ENCODE measurements around the gene PRKAG3.

Gene PRKAG3

DNA sequence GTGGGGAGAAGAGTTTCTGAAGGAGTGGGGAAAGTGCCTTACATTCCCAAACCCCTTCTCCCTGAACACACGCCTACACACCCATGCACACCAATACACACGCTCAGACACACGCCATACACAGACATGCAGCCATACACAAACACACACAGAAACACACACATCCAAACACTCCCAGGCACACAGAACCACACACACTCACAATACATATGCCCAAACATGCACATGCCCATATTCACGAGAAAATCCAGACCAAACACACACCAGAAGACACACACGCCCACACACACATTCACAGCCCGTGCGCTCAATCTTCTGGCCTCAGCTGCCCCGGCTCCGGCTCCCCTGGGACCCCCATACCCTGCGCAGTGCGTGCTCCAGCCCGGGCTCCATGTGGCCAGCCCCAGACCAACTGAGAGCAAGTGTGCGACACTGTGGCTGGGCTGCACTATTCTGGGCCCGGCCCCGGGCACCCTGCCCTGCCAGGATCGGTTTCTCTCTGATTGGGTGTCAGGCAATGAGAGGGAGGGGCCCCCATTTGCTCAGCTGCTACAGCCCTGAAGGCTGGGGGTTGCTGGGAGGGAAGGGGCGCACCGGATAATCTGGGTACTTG lies at the start of gene PRKAG3:
PRKAG3 (minus strand) TSS at position 426 of the 613 bp plus-strand sequence.
- DNase-seq = no peak

DNA sequence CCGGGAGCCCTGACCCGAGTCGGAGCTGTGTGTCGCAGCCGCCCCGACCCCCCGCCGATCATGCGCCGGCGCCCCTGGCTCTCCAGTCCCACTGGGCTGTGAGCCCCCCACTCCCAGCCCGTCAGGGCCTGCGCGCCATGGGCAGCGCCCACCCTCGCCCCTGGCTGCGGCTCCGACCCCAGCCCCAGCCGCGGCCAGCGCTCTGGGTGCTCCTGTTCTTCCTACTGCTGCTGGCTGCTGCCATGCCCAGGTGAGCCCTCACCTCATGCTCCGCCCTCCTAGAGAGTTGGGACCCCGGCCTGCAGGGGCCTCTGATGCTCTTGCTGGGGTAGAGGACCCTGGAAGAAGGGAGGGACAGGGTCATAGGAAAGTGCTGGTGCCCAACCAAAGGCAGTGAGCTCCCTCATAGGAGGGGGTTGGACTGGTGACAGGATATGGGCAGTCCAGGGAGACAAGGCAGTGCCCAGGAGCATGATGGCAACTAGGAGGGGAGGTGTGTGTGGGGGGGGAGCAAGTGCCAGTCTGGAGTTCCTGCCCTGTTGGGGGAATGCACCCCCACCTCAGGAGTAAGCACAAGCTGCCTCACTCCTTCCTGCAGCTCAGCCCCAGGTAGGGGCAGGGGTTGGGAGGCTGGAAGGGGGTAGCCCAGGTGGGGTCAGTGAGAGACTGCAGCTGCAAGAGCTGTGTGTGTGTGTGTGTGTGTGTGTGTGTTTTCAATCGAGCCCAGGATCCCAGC lies 49.4 kb upstream of the PRKAG3 start:
- DNase-seq = no peak

DNA sequence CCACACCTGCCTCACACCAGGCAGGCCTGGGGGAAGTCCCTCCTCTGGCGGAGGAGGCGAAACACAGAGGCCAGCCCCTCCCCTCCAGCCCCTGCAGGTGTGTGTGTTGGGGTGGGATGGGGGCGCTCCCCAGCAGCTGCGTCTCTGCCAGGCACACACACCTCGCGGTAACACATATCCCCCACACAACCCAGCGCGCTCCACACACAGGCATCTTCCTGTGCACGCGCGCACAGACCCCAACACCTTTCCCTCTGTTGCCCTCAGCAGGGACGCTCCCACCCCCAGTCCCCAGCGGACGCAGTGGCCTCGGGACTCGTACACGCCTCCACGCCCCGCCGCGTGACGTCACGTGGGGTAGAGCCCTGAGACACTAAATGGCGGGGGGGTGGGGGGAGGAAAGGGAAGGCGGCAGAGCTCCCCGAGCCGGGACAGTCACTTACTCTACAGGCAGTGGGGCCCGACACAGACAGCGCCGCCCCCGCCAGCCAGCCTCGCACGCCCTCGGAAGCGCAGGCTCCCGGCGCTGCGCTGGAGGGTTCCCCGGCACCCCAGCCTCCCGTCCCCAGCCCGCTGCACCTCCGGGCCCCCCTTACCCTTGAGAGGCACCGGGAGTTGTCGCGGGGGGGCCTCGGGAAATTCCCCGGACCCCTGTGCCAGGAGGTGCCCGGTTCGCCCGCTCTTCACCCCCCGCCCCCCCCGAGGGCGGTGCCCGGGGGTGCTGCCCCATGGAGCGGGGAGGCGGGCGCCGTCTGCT lies 48.7 kb upstream of the PRKAG3 start, which contains the start of gene WNT10A:
WNT10A (plus strand) TSS at position 751 of the 757 bp plus-strand sequence. CDS start 144 bp downstream, outside the sequence.
- no peak for DNase-seq

DNA sequence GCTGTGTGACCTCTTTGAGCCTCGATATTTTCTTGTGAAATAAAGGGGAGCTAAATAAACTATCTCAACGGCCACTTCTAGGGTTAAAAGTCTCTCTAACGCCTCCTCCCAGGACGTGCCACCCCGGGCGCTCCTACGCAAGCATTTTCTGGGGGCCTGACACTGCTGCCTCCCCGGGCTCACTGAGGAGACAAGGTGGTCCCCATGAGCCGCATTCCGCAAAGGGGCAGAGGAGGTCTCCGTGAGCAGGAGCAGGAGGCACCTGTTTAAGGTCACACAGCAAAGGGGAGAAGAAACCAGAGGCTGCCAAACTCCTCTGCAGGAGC lies 48.1 kb upstream of the PRKAG3 start:
- no peak for DNase-seq

DNA sequence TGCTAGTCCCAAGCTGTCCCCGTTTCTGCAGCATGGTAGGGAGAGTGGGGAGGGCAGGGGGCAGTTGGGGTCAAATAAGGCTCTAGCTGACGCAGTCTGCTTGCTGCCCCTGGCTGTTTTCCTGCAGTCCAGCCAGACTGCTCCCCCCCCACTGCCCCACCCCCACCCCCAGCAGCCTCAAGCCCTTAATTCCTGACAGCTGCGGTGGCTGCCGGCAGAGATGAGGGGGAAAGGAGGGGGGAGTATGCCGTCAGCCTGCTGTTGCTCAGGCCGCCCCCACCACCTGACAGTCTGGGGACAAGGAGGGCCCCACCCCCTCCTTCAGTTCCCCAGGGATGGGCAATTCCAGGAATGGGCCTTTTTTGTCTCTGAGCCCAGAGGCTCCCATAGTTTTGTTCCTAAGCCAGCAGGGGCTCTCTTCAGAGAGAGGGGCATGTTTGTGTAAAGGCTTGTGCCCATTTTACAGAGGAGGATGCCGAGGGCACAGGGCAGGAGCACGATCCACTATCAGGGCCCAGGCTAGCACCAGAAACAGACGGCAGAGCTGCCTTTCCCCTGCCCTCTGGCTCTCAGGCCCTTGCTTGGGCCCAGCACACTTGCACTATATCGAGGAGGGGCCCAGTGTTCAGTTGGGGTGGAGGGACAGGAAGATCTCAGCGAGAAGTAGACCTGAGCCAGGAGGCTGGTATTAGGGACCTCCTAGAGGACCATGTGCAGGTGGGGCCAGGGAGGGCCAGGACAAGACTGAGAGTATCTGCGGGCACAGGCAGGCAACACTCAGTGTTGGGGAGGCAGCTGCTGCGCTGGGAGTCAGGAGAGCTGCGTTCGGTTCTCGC lies 47.5 kb upstream of the PRKAG3 start:
- DNase-seq = no peak

DNA sequence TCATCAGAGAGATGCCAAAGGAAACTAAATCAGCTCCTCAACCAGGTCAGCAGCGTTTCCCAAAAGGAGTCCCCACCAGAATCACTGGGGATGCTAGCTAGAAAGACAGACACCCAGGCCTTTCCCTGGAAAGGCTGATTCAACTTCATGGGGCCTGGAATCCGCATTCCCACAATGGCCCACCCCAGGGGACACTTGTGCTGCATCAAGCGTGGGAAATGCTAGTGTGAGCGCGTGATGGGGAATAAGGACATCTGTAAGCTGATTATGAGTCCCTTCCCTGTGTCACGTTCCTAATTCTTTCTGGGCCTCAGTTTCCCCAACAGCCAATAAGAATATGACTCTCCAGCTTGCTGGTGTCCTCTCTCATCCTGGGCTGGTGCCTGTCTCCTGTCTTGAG lies 46.9 kb upstream of the PRKAG3 start:
- DNase-seq = no peak

DNA sequence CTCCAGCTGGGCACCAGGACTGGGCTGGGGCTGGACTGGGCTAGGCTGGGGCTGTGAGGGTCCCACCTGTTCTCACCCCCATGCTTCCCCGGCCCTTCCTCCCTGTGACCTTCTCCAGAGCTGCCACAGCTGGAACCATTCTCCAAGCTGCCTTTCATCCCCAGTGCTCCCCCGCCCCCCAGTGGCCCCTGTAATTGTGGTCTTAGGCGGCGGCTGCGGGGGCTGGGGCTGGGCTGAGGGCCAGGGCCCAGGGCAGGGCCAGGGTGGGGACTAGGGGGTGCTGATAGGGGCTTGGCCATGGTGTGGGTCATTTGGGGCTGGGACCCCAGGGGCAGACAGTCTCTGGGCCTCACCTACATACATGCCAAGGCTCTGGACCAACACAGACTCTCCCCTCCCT lies 46.3 kb upstream of the PRKAG3 start:
- DNase-seq = no peak

DNA sequence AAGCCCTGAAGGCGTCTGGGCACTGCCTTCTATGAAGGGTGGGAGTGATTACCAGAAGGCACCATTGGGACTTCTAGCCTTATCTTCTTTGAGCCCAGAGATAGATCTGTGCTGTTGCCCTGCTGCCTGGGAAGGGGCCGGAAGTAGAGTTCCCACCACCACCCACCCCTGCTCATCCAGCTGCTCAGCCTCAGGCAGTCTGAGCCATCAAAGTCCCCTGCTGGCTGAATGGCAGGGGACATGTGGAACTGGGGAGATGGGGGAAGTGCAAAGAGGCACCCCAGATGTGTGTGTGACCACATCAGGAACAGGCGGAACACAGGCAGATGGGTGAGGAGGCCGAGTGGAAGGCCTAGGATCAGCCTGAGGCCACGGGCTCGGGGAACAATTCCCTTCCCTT lies 45.7 kb upstream of the PRKAG3 start:
- no peak for DNase-seq

DNA sequence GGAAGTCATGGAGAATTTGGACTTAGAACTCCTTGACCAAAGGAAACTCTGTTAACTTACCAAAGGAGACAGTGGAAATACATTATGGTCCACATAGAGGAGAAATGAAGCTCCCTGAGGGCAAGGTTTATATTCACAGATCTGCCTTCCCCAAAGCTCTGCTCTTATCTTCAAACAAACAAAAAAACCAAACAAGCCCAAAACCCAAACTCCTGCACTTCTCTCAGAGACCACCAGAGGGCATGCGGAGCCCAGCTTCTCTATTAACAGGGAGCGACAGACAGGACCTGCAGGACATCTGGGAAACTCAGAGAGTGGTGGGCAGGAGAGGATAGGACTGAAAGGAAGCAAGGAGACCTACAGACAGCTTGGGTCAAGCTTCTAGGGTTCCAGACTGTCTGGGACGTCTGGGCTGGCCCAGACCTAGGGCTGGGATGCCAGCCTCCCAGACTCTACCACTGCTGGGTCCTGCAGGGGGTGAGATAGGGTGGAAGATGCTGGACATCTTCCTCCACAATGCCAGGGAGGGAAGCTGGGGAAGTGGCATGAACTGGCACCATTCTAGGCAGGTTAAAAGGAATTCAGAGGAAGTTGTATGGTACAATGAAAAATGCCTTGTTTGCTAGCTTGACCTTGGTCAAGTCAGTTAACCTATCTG lies 45.1 kb upstream of the PRKAG3 start:
- peak in 1 of 2 donors; percentile 39 for DNase-seq

DNA sequence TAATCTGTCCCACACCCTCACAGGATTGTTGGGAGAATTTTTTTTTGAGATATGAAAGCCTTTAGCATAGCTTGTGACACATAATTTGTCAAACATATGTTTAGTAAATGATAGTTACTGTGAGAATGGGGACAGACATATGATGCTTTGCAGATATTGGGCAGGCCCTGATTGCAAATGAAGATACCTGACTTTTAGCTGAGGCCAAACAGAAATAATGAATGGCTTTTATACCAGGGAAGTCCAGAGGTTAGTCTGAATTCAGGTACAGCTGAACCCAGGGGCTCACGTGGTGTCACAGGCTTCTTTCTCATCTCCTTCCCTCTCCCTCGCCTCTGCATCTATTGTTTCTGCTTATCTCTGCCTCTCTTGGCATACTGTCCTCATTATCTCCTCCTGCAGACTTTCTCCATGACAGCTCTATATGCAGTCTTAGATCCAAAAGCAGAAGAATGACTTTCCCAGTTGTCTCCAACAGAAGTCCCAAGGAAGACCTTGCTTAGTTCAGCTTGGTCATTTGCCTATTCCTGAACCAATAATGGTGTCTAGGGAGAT lies 44.2 kb upstream of the PRKAG3 start:
- no peak for DNase-seq

DNA sequence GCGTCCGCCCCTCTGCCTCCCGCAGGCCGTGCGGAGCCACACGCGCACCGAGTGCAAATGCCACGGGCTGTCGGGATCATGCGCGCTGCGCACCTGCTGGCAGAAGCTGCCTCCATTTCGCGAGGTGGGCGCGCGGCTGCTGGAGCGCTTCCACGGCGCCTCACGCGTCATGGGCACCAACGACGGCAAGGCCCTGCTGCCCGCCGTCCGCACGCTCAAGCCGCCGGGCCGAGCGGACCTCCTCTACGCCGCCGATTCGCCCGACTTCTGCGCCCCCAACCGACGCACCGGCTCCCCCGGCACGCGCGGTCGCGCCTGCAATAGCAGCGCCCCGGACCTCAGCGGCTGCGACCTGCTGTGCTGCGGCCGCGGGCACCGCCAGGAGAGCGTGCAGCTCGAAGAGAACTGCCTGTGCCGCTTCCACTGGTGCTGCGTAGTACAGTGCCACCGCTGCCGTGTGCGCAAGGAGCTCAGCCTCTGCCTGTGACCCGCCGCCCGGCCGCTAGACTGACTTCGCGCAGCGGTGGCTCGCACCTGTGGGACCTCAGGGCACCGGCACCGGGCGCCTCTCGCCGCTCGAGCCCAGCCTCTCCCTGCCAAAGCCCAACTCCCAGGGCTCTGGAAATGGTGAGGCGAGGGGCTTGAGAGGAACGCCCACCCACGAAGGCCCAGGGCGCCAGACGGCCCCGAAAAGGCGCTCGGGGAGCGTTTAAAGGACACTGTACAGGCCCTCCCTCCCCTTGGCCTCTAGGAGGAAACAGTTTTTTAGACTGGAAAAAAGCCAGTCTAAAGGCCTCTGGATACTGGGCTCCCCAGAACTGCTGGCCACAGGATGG lies 42.0 kb upstream of the PRKAG3 start:
- DNase-seq = no peak

DNA sequence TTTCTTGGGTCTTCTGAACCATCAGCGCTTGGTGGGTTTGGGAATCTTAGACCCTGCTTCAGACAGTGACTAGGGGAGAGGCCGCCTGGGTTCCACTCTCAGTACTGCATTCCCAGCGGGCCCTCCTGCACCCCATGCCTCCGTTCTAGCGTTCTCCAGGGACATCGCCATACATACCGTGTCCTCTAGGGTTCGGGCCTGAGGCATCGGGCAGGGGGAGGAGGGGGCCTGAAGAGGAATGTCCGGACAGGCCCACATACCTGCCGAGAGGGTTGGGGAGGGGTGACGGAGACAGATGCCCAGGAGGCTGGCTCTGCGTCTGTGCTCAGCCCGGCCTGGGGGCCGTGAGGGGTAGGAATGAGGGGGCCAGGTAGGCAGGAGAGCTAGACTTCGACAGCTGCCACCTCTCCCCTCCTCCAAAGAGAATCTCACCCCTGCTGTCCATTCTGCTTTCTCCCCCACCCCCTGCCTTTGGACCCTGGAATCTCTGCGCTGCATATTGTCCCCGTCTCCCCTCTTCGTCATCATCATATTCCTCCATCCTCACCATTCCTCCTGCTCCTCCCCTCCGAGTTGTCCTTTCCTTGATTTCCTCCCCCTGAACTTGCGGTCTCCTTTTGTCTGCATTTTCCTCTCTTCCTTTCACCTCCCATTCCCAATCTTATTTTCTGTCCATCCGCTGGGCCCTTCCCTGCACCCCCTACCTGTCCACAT lies 41.2 kb upstream of the PRKAG3 start:
- DNase-seq = no peak

DNA sequence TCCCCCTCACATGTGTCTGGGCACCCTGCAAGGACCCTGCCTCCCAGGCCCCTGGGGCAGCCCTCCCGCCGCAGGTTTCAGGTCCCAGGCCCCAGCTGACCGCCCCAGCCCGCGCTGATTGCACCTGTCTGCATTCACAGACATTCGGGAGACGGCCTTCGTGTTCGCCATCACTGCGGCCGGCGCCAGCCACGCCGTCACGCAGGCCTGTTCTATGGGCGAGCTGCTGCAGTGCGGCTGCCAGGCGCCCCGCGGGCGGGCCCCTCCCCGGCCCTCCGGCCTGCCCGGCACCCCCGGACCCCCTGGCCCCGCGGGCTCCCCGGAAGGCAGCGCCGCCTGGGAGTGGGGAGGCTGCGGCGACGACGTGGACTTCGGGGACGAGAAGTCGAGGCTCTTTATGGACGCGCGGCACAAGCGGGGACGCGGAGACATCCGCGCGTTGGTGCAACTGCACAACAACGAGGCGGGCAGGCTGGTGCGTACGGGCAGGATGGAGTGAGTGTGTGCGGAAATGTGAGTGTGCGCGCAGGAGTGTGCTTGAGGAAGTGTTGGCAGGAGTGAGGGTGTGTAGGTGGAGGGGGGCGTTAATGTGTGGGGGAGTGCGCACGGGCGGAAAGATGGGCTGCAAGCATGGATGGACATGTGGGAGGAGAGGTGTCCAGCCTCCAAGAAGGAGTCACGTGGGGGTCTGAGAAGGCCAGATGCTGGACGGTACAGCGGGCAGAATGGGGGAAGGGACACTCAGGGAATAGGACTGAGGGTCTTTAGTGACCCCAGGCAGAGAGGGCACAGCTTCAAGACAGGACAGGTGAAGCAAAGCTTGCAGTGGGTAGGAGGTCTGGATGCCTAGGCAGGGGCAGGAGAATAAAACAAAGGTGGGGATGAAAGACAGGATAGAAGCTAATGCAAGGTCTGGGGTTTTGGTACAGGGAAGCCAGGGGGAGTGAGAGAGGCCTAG lies 40.0 kb upstream of the PRKAG3 start:
- no peak for DNase-seq

DNA sequence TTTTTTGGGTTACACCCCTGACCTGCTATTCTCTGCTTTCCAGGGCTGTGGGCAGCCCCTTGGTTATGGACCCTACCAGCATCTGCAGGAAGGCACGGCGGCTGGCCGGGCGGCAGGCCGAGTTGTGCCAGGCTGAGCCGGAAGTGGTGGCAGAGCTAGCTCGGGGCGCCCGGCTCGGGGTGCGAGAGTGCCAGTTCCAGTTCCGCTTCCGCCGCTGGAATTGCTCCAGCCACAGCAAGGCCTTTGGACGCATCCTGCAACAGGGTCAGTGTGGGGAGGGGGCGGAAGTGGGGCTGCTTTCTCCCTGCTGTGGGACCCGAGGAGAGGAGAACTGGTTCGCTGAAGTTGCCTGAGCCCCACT lies 39.4 kb upstream of the PRKAG3 start:
- no peak for DNase-seq

DNA sequence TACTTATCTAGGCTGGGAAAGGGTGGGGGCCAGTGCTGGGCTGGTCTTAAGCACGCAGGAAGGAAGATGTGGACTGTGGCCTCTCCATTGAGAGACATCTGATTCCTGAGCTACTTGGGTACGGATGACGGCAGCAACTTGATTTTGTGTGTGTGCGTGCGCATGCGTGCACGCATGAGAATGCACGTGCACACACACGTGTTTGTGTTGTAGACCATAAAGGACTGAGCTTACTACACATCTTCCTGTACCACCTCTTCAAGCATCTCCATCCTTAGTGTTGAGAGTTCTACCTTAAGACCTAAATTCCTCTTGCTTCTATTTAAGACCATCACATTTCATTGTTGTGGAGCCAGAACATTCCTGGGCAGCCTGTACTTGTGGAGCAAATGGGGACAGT lies 37.5 kb upstream of the PRKAG3 start:
- DNase-seq = no peak

DNA sequence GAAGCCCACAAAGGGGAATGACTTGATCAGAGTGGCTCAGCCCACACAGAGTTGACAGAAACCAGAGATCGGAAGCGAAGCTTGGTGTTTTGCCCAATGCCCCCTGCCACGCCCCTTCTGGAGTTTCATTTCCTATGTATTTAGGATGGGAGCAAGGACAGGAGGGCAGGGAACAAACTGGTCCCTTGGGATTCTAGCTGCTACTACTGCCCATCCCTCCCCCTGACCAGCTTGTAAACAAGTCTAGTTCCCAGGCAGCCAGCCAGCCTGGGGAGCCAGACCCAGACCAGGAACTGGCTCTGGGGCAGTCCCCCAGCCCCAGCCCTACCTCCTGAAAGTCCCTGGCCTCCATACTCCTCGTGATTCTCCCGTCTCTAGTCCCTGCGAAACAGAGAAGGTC lies 36.3 kb upstream of the PRKAG3 start:
- no peak for DNase-seq

DNA sequence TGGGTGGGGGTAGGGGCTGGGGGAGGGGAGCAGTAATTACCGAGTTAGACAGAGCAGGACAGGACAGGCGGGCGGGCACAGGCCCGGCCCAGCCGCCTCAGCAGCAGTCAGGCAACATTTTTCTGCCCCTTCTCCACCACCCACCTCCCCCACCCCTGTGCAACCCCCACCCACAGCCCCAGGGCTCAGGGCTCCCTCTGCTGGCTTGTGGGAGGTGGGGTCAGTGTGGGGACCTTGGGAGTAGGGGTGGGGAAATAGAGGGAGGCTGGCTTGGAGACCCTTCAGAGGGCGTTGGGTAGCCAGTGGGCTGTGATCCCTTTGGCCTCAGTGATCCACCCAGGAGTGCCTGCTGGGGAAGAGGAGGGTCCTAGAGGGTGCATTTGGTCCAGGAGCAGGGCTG lies 34.4 kb upstream of the PRKAG3 start:
- DNase-seq = no peak

DNA sequence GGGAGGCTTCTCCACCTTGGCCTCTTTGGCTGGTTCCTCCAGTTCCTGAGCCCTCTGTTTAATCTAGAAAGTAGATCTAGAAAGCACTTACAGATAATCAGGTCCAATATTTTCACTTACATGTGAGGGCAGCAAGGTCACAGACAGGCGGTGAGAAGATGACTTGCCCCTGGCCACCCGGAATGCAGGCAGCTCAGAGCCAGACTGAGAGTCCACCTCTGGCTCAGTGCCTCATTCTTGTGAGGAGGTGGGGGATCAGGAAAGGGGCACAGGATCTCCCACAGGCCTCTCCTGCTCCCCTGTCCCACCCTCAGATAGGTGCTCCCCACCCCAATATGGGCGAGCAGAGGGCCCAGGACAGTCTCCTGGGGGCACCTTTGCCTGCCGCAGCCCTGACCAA lies 33.8 kb upstream of the PRKAG3 start:
- no peak for DNase-seq

DNA sequence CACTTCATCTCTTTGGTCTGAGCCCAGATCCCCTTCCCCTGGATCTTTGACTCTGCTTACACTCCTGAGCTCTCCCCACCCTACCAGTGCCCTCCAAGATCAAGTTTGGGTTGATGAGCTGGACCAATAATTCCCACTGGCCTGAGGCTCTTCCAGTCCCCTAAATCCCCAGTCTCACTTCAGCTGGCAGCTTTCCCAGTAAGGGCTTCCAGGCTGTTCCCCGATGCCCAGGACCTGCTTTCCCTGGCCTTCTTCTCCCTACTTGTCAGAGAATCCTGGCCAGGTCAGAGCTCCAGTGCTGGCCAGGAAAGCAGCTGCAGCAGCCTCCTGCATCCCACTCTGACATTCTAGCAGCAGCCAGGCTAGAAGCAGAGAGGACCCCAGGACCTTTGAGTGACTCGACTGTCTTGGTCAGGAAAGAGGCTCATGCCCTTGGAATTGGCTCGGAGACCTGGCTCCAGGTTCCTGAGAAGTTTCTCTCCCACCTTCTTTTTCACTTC lies 31.5 kb upstream of the PRKAG3 start:
- no peak for DNase-seq

All from bone marrow (tissue), 2 donors.